Right lobe of liver (tissue), 6 donors: ENCODE data around the gene KRT7. TPM values are rescaled to one million over a fixed set of nuclear protein-coding genes. Genes with fewer than 3 reads are reported as not detected.
"Not testable (repeated sequence)": the region's sequence is repeated elsewhere in the genome, so short reads cannot be mapped to it uniquely, and the experiment has no call there.

ENCODE experiments used
- ATAC-seq, 4 donors: fragments of 200-7000 bp; cut with Tn5 transposase; one replicate each; pipeline ENCODE4 v1.9.1; 2020; ENCODE audit warnings: mild to moderate bottlenecking in 4 of 4, moderate library complexity in 4 of 4
- DNase-seq, 3 donors: peaks; one replicate each; pipeline ENCODE4 v3.0.0-alpha.2; 2020
- H3K27ac ChIP-seq, 3 donors: fragments of 200-600 bp; one replicate each; pipeline ENCODE4 v1.8.0; 2022
- H3K27me3 ChIP-seq, 2 donors: fragments of 200-600 bp; one replicate each; pipeline ENCODE4 v1.8.0; 2022
- H3K36me3 ChIP-seq, 4 donors: fragments of 200-600 bp; sonication (generic) in 1 of 4; one replicate each; pipeline versions ENCODE4 v1.5.1 to v1.8.0; 2017 to 2022; ENCODE audit warnings: control low read depth in 1 of 4
- H3K4me1 ChIP-seq, 4 donors: fragments of 200-600 bp; sonication (generic) in 1 of 4; one replicate each; pipeline versions ENCODE4 v1.5.1 to v1.8.0; 2017 to 2022; ENCODE audit warnings: control low read depth in 1 of 4
- H3K4me3 ChIP-seq, 3 donors: fragments of 200-600 bp; one replicate each; pipeline ENCODE4 v1.8.0; 2022
- H3K9me3 ChIP-seq, 4 donors: fragments of 200-600 bp; sonication (generic) in 1 of 4; one replicate each; pipeline versions ENCODE4 v1.5.1 to v1.8.0; 2017 to 2022; ENCODE audit warnings: control low read depth in 1 of 4
- POLR2A ChIP-seq: fragments of 450-650 bp; IDR thresholded peaks from one replicate; pipeline ENCODE4 v1.6.1; 2017; ENCODE audit warnings: antibody characterized with exemption, mild to moderate bottlenecking
- WGBS: methylation state at CpG from one replicate; pipeline ENCODE4 v1.1.6; 2018; ENCODE audit warnings: low coverage, low lambda C conversion rate; ENCODE audit not compliant: insufficient coverage; ENCODE audit errors: missing lambda C conversion rate; 5-methylcytosine and 5-hydroxymethylcytosine counted together
- intact Hi-C, 2 donors: fragments of 100-400 bp; cut with DNase I; formaldehyde crosslinking; loops; one replicate each; pipeline versions ENCODE4 v1.11.2 to v1.14.1; 2022
- total RNA-seq, 6 experiments: library from RNA; depleted of rRNA in 2 of 6; stranded (reverse); fragments of >200 nt in 2 of 6; fragmentation: NEBNext Ultra II Directional in 3 of 6; extraction: Animal tissue kit (Norgen Biotek cat#: 25700) in 3 of 6; gene quantifications; one replicate each; pipeline versions ENCODE4 v1.1.0 to v1.2.4, GENCODE V29; 2016 to 2023
- TF ChIP-seq, protein P1 (sequence below), 4 donors: fragments of 200-600 bp in 3 of 4; fragments of 450-650 bp in 1 of 4; IDR thresholded peaks; one replicate each; pipeline versions ENCODE4 v1.5.1 to v1.8.0; 2016 to 2022; ENCODE audit warnings: antibody characterized with exemption in 4 of 4, mild to moderate bottlenecking in 2 of 4
- donor health status: DM: no; HTN: yes; CAD: no.
- donor health status: DM: no; HTN: no; CAD: no.
- donor health status: DM: no; HTN: no; CAD: no.
- donor health status: DM: no; HTN: yes; CAD: no.
- donor health status: DM: no; HTN: yes; CAD: no.

The KRT7 gene
- total RNA-seq, 6 experiments from 2014 or later: 3.4 to 19.2 (median 10.7) TPM

DNA sequence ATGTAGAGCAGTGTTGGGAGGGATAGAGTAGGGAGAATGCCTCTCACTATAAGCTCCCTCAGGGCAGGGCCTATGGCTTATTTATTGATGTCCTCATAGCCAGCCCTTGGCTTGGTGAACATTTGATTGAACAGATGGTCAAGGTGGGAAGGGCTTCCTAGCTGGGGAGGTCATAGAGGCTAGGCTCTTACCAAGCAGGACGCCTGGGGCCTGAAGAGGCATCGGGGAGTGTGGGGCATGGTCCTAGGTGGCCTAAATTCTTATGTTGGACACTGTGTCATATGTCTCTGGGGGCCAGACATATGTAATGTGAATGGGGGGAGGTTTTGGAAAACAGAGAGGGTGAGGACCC lies 23.5 kb downstream of the KRT7 start:
- Histone ChIP-seq H3K4me3 (no peak overlapping the region), H3K4me1 (no peaks in the 10 kb centered on the region), H3K9me3 (no peaks in the 10 kb centered on the region), H3K36me3 (no peaks in the 10 kb centered on the region), H3K27me3 (peaks cover 0 to 5% of the 10 kb centered on the region in 2 donors), H3K27ac (no peak overlapping the region)
- DNase-seq (no peak), ATAC-seq (no peak)
- 40% methylated on average over 2 of the region's 2 CpGs for WGBS
- intact Hi-C loops: no loop called here
- no peak for TF ChIP-seq POLR2A
- TF ChIP-seq, protein P1, sequence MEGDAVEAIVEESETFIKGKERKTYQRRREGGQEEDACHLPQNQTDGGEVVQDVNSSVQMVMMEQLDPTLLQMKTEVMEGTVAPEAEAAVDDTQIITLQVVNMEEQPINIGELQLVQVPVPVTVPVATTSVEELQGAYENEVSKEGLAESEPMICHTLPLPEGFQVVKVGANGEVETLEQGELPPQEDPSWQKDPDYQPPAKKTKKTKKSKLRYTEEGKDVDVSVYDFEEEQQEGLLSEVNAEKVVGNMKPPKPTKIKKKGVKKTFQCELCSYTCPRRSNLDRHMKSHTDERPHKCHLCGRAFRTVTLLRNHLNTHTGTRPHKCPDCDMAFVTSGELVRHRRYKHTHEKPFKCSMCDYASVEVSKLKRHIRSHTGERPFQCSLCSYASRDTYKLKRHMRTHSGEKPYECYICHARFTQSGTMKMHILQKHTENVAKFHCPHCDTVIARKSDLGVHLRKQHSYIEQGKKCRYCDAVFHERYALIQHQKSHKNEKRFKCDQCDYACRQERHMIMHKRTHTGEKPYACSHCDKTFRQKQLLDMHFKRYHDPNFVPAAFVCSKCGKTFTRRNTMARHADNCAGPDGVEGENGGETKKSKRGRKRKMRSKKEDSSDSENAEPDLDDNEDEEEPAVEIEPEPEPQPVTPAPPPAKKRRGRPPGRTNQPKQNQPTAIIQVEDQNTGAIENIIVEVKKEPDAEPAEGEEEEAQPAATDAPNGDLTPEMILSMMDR (IDR thresholded peaks at IDR 0.05): no peak

DNA sequence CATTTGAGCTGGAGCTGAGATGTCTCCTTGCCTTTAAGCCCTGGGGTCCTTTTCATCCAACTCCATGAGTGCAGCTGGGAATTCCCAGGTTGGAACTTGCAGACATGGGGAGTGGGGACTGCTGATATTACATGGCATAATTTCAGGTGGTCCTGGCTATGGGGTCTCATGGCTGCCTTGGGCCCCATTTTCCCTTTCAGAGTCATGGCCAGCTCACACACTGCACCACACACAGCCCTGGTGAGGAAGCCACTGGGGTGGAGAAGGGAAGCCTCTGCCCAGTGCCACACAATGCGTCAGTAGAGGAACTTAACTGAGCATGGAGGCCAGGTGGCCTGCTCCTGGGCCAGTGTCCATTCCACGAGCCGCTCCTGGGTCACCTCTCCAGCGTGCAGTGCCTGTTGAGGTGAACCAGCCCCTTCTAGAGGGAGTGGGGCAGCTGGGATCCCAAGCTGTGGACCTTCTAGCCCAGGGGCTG lies 24.1 kb downstream of the KRT7 start:
- intact Hi-C loops: no loop called here
- no peak for DNase-seq
- 100% methylated on average over 1 of the region's 4 CpGs for WGBS
- TF ChIP-seq POLR2A: no peak
- TF ChIP-seq, protein P1 (IDR thresholded peaks at IDR 0.05): no peak
- H3K4me3 ChIP-seq: no peak overlapping the region
- no peak overlapping the region for H3K27ac ChIP-seq
- H3K9me3 ChIP-seq: no peaks in the 10 kb centered on the region
- no peaks in the 10 kb centered on the region for H3K4me1 ChIP-seq
- H3K27me3 ChIP-seq: peaks cover 0 to 5% of the 10 kb centered on the region in 2 donors
- no peaks in the 10 kb centered on the region for H3K36me3 ChIP-seq
- no peak for ATAC-seq

DNA sequence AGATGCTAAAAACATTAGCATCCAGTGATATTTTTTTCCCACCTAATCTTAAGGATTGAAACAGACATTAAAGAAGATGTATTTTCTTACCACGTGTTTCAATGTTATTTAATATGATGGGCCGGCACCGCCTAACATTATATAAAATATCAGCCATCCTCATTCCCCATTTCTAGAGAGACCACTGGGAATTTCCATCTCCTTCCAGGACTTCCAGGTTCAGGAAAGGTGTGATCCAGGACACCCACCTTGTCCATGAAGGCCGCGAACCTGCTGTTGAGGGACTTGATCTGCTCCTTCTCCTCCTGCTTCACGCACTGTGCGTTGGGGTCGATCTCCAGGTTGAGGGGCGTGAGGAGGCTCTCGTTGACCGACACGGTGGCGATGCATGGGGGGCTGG lies 24.9 kb downstream of the KRT7 start:
- intact Hi-C loops, H3K9me3 ChIP-seq, H3K27me3 ChIP-seq, H3K36me3 ChIP-seq, DNase-seq, H3K4me3 ChIP-seq, H3K27ac ChIP-seq, H3K4me1 ChIP-seq, ATAC-seq: not testable (repeated sequence)
- WGBS: 85% methylated on average over 3 of the region's 13 CpGs

DNA sequence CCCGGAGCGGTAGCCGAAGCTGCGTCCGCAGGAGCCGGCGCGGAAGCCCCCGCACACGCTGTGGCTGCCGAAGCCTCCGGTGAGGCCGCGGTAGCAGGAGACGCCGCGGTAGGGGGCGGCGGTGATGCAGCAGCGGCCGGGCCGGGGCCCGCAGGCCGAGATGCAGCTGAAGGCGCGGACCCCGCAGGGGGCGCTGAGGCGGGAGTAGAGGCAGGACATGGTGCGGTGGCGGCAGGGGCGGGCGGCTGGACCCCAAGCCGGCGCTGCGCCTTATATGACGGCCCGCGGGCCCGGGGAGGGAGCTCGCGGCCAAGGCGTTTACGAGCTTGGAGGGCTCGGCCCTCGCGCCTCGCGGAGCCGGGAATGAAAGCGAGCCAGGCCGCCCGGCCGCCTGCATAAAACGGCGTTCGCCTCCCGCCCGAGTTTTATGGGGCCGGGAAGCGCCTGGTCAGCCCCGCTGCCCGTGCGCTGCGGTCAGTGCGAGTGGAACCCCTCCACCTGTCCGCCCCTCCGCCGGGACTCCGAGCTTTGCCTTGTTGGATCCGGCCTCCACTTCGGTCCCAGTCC lies 25.4 kb downstream of the KRT7 start:
- Histone ChIP-seq H3K27ac (no peak overlapping the region), H3K4me3 (no peak overlapping the region), H3K4me1 (no peaks in the 10 kb centered on the region), H3K9me3 (no peaks in the 10 kb centered on the region), H3K36me3 (no peaks in the 10 kb centered on the region), H3K27me3 (peaks cover 0 to 5% of the 10 kb centered on the region in 2 donors)
- ATAC-seq: peak in 2 of 4 donors; percentile 40 to 48
- WGBS: no CpG with 5 or more reads among the region's 72 CpGs
- intact Hi-C loops: no loop called here
- TF ChIP-seq, protein P1 (IDR thresholded peaks at IDR 0.05): no peak
- TF ChIP-seq POLR2A: no peak
- DNase-seq: no peak

DNA sequence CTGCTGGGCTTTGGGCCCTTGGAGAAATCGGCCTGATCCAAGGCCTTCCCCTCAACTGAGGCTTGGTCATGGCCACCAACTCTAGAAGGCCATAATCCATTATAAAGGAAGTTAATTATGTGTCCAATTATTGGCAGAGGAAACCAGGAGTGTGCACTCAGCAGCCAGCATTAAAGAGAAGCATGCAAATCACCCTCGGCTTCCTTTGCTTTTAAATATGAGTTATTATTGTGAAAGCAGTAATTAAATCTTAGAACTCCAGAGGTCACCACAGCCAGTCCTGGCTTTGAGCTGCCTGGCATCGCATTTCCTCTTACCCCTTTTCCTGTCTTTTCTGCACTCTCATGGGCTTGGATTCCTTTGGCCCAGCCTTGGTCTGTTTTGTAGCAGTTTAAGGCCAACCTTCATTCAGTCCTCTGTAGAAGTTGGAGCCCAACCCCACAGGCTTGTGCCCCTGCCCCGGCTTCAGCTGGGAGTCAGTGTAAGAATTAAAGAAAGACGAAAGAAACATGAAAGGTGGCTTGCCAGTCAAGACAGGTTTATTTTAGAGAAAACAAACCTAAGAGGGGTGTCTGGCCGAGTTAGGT lies 26.7 kb downstream of the KRT7 start:
- Histone ChIP-seq H3K36me3 (no peaks in the 10 kb centered on the region), H3K27ac (no peak overlapping the region), H3K4me3 (no peak overlapping the region), H3K27me3 (peaks cover 0 to 5% of the 10 kb centered on the region in 2 donors), H3K9me3 (no peaks in the 10 kb centered on the region), H3K4me1 (no peaks in the 10 kb centered on the region)
- 60% methylated on average over 5 of the region's 6 CpGs for WGBS
- TF ChIP-seq, protein P1 (IDR thresholded peaks at IDR 0.05): no peak
- TF ChIP-seq POLR2A: no peak
- ATAC-seq: no peak
- intact Hi-C loops: no loop called here
- DNase-seq: no peak
